ENCODE results near the gene FASN.
A peak's percentile ranks its signal among the peaks of the same experiment; 100 is the strongest.

Gene FASN

GRCh38 chr17:82055965-82056728 lies 41.9 kb downstream of the FASN start:
- no peak for DNase-seq (ENCODE audit: low read depth)

GRCh38 chr17:82055023-82055964 lies 42.7 kb downstream of the FASN start:
- DNase-seq (ENCODE audit: low read depth) = no peak

- DNase-seq (ENCODE audit: low read depth) = no peak
Observed at GRCh38 chr17:82054351-82055022, 43.5 kb downstream of the FASN start.

- DNase-seq (ENCODE audit: low read depth) = no peak
Observed at GRCh38 chr17:82053556-82054263, 44.3 kb downstream of the FASN start.

- DNase-seq (ENCODE audit: low read depth) = no peak
Observed at GRCh38 chr17:82053130-82053529, 44.9 kb downstream of the FASN start.

DNA sequence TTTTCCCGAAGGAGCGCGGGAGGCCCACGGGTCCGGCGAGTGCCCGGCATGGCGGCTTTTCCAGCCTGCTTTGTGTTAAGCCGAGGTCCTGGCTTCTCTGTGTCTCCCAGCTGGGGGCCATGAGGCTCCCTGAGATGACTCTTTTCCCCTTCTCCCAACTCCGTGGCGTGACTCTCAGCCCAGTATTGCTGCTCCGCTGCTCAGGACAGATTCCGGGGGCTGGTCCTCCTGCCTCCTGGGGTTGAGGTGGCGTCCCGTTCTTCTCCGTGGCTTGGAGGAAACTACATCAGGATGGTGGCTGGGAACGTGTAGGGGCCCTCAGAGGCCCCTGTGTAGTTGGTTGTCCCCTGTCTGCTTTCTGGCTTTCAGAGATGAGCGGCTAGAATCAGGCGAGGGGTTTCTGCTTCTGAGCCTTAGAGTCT lies 45.4 kb downstream of the FASN start:
- no peak for DNase-seq (ENCODE audit: low read depth)

- DNase-seq (ENCODE audit: low read depth) = peak; percentile 84
Observed at GRCh38 chr17:82051776-82052637, 46.0 kb downstream of the FASN start, which contains the start of the genes GPS1 and RFNG. GPS1 (plus strand) TSS chr17:82051898; CDS start chr17:82051932, 34 bp downstream. RFNG (minus strand) TSS chr17:82051811; CDS start chr17:82051766, 45 bp downstream.

DNA sequence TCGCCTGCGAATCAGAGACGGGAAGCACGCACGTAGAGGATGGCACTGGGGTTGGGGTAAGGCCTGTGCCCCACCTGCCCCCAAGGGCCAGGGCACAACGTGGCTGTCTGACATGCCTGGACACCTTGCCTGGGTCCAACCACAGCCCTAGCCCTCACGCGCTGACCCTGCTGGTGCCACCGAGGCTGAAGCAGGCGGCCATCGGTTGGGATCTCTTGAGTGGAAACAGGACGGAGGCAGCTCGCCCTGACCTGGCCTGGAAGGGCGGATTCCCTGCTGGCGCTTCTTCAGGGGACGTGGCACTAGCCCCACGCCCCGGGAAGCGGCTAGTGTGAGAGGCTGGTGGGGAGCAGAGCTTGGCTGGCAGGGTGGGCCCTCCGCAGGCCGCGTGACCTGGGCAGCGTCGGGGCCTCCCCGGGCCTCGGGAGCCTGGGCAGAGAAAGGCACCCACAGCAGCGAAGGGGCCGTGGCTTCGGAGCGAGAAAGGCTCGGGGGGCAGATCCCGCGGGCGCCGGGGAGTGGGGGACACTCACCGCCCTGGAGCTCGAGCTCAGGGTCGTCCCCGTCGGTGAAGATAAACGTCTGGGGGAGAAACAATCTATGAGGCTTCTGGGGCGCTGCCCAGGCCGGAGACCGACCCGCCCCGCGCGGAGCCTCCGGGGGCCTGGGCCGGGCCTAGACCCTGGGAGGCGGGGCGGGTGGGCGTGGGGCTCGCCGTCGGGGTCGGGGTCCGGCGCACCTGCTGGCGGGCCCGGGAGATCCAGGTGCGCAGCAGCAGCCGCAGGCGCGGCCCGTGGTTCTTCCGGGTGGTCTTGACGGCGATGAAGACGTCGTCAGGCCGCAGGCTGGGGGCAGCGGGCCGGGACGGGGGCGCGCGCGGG lies 47.0 kb downstream of the FASN start:
- DNase-seq (ENCODE audit: low read depth) = no peak

- DNase-seq (ENCODE audit: low read depth) = no peak
Observed at GRCh38 chr17:82050152-82050760, 47.8 kb downstream of the FASN start.

- no peak for DNase-seq (ENCODE audit: low read depth)
Observed at GRCh38 chr17:82049521-82049971, 48.5 kb downstream of the FASN start.

DNA sequence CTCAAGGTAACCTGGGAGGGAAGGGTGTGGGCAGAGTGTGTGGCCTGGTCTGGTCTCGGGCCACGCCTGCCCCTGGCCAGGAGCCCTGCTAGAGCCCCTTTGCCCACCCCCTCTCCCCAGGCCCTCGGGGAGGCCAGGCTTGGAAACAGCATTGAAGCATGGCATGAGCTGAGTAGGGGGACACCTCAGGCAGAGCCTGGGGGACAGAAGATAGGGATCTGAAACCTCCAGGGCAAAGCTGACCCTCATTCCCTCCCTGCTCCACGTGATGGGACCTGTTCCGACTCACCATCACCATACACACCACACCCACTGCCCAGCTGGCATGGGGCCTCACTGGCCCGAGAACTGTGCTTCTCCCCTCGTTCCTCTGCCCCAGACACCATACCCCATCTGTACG lies 48.9 kb downstream of the FASN start:
- no peak for DNase-seq (ENCODE audit: low read depth)

DNA sequence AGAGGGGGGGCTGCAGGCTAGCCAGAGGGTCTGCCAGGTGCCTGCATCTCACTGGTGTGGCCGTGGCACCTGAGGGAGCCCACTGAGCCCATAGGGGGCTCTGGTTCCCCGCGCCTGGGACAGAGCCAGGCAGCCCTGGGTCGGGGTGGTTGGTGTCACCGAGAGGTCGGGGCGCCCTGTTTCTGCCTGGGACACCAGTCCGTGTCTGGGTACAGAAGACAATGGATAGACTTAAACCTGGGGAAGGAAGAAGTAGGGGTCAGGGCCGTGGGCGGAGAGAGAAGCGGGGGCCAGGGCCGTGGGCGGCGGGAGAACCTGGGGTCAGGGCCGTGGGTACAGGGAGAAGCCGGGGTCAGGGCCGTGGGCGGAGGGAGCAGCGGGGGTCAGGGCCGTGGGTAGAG lies 49.5 kb downstream of the FASN start:
- no peak for DNase-seq (ENCODE audit: low read depth)

GRCh38 chr17:82047914-82048570 lies 50.0 kb downstream of the FASN start:
- DNase-seq (ENCODE audit: low read depth) = no peak

- DNase-seq (ENCODE audit: low read depth) = no peak
Observed at GRCh38 chr17:82047379-82047778, 50.7 kb downstream of the FASN start.

DNA sequence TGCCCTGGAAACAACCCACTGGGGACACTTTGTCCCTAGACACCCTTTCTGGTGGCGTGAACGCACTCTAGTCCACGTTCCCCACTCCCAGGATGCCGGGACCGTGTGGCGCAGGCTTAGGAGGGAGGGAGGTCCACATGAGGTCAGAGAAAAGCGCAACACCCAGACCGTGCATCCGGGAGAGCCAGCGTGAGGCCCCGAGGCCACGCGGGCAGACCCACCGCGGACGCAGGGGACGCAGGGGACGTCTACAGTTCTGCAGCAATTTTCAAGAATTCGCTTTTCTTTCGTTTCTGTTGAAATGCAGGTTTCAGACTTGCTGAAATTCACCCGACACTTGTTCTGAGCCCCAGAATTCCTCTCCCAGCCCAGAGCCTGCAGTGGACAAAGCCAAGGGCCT lies 51.1 kb downstream of the FASN start:
- no peak for DNase-seq (ENCODE audit: low read depth)

- no peak for DNase-seq (ENCODE audit: low read depth)
Observed at GRCh38 chr17:82045936-82046484, 52.0 kb downstream of the FASN start.

- no peak for DNase-seq (ENCODE audit: low read depth)
Observed at GRCh38 chr17:82043507-82043906, 54.5 kb downstream of the FASN start.

- no peak for DNase-seq (ENCODE audit: low read depth)
Observed at GRCh38 chr17:82042649-82043048, 55.4 kb downstream of the FASN start.
